Right lobe of liver (tissue), 4 donors: ENCODE data around the gene KIAA0319L.

Source experiments
- CTCF ChIP-seq, 4 donors: fragments of 200-600 bp in 3 of 4; fragments of 450-650 bp in 1 of 4; IDR thresholded peaks; one replicate each; pipeline versions ENCODE4 v1.5.1 to v1.8.0; 2016 to 2022; ENCODE audit warnings: antibody characterized with exemption in 4 of 4, mild to moderate bottlenecking in 2 of 4
- POLR2A ChIP-seq: fragments of 450-650 bp; IDR thresholded peaks from one replicate; pipeline ENCODE4 v1.6.1; 2017; ENCODE audit warnings: antibody characterized with exemption, mild to moderate bottlenecking
- donor health status: DM: no; HTN: no; CAD: no.
- donor health status: DM: no; HTN: no; CAD: no.
- donor health status: DM: no; HTN: yes; CAD: no.

- TF ChIP-seq CTCF (IDR thresholded peaks at IDR 0.05) (no peak), POLR2A (no peak)
Measured at GRCh38 chr1:35449334-35450008, 107.7 kb downstream of the KIAA0319L start.
